Lower leg skin (tissue), 4 donors: ENCODE measurements around the gene TTI1. TPM values are rescaled to one million over a fixed set of nuclear protein-coding genes. Genes with fewer than 3 reads are reported as not detected.

Experiments
- DNase-seq, 2 donors: peaks; one replicate each; pipeline ENCODE4 v3.0.0-alpha.2; 2019; ENCODE audit warnings: low spot score in 2 of 2
- H3K4me3 ChIP-seq: fragments of 200-600 bp; sonication (generic); 2 replicates; pipeline ENCODE4 v1.5.1; 2017; ENCODE audit warnings: mild to moderate bottlenecking, low read depth; ENCODE audit not compliant: poor library complexity, severe bottlenecking
- POLR2A ChIP-seq, 2 donors: fragments of 450-650 bp; IDR thresholded peaks; one replicate each; pipeline ENCODE4 v1.6.1; 2016 to 2017; ENCODE audit warnings: antibody characterized with exemption in 2 of 2, mild to moderate bottlenecking in 1 of 2, moderate library complexity in 1 of 2
- WGBS, 2 donors: methylation state at CpG; one replicate each; pipeline ENCODE4 v1.1.5; 2018; 5-methylcytosine and 5-hydroxymethylcytosine counted together
- intact Hi-C: fragments of 100-400 bp; cut with DNase I; formaldehyde crosslinking; loops from one replicate; pipeline ENCODE4 v1.15.0; 2023; ENCODE audit warnings: low total_unique reads
- total RNA-seq, 4 donors: library from RNA; depleted of rRNA; stranded (reverse); fragments of >200 nt; gene quantifications; one replicate each; pipeline ENCODE4 v1.1.0, GENCODE V29; 2016
- TF ChIP-seq, protein P1 (sequence below), 3 donors: fragments of 450-650 bp; IDR thresholded peaks; one replicate each; pipeline ENCODE4 v1.5.1; 2016; ENCODE audit warnings: antibody characterized with exemption in 3 of 3, mild to moderate bottlenecking in 3 of 3, moderate library complexity in 2 of 3

The TTI1 gene
- total RNA-seq, 4 donors from 2014 or later = 11.3 to 15.1 (median 13.4) TPM

DNA sequence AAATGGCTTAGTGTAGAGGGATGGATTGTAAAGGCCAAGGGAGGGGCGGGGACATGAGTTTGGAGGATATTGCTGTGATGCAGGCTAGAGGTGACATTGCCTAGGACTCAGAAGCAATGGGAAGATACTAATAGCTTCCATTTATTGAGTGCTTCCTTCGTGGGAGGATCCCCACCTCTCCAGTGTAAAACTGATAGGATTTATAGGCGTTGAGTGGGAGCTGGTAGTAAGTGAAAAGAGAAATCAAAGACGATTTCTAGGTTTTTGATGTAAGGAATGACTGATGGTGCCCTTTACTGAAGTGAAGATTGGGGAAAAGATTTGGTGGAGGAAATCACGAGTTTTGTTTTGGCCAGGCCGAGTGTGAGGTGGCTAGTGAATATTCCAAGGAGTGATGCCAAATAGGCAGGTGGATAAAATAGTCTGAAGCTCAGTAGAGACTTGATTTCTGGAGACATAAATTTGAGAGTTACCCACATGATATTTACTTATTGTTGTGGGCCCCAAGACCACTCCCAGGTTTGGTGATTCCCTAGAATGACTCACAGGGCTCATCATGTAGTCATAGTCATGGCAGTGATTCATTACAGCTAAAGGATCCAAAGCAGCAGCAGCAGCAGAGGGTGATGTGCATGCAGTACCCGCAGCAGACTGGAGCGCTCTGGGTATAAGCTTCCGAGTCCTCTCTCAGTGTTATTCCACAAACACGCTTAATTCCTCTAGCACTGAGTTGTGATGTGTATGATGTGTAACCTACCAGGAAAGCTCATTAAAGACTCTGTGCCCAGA lies 10.4 kb upstream of the TTI1 start:
- WGBS, 2 donors = 86 to 90% methylated on average over 10 of the region's 10 CpGs
- no peak for TF ChIP-seq POLR2A (IDR thresholded peaks at IDR 0.05)
- TF ChIP-seq, protein P1, sequence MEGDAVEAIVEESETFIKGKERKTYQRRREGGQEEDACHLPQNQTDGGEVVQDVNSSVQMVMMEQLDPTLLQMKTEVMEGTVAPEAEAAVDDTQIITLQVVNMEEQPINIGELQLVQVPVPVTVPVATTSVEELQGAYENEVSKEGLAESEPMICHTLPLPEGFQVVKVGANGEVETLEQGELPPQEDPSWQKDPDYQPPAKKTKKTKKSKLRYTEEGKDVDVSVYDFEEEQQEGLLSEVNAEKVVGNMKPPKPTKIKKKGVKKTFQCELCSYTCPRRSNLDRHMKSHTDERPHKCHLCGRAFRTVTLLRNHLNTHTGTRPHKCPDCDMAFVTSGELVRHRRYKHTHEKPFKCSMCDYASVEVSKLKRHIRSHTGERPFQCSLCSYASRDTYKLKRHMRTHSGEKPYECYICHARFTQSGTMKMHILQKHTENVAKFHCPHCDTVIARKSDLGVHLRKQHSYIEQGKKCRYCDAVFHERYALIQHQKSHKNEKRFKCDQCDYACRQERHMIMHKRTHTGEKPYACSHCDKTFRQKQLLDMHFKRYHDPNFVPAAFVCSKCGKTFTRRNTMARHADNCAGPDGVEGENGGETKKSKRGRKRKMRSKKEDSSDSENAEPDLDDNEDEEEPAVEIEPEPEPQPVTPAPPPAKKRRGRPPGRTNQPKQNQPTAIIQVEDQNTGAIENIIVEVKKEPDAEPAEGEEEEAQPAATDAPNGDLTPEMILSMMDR (IDR thresholded peaks at IDR 0.05) = no peak
- H3K4me3 ChIP-seq = no peak overlapping the region
- intact Hi-C loops = no loop called here
- DNase-seq = no peak

DNA sequence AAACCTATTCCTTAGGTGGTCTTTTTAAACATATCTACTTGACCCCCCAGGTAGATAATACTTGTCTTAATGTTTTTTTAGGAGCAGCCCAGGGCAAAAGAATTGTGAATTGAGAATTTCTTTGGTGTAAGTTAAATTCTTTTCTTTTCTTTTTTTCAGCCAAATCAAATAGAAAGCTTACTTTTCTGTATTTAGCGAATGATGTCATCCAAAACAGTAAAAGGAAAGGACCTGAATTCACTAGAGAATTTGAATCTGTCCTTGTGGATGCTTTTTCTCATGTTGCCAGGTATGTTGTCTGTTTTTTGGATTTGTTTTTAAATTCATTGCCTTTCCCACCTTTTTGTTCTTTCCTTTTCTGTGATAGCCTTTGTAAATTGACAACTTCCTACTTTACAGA lies 7.0 kb upstream of the TTI1 start:
- TF ChIP-seq, protein P1 (IDR thresholded peaks at IDR 0.05) = no peak
- TF ChIP-seq POLR2A (IDR thresholded peaks at IDR 0.05) = no peak
- no peak overlapping the region for H3K4me3 ChIP-seq
- no peak for DNase-seq
- intact Hi-C loops = no loop called here
- 40 to 41% methylated on average over 1 of the region's 1 CpG for WGBS, 2 donors

DNA sequence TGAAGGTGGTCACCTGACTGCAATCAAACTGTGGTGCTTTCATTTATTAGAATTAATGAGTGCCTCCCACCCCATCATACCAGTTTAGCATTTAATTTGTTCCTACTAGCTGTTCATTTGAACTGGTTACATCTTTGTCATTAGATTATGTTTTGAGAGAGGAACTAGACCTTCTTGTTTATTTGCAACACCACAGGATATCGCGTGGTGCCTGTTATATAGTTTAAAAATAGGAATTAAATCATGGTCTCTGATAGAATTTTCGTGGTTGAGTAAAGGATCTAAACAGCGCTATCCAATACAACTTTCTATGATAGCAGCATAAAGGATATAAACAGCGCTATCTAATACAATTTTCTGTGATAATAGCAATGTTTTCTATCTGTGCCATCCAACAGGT lies 3.1 kb upstream of the TTI1 start:
- intact Hi-C loops = no loop called here
- TF ChIP-seq, protein P1 (IDR thresholded peaks at IDR 0.05) = no peak
- no peak for TF ChIP-seq POLR2A (IDR thresholded peaks at IDR 0.05)
- 85 to 88% methylated on average over 5 of the region's 5 CpGs for WGBS, 2 donors
- no peak overlapping the region for H3K4me3 ChIP-seq
- DNase-seq = no peak

DNA sequence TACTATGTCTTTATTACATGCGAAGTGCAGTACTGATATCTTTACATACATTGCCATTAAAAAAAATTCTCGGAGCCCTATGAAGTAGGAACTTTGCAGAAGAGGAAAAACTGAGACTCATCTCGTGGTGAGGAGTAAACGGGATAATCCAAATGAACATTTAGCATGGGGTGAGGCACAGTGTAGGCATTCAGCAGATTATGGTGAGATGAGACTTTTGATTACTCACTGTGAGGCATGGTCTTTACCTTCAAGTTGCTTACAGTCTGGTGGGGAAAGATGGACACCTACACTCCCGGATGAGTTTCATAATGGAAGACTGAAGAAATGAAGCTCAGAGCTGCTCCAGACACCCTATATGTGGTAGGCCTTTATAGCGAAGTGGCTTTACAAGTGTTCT lies 1.7 kb upstream of the TTI1 start:
- no peak overlapping the region for H3K4me3 ChIP-seq
- intact Hi-C loops = no loop called here
- DNase-seq = no peak
- TF ChIP-seq POLR2A (IDR thresholded peaks at IDR 0.05) = no peak
- TF ChIP-seq, protein P1 (IDR thresholded peaks at IDR 0.05) = no peak
- 69 to 73% methylated on average over 6 of the region's 6 CpGs for WGBS, 2 donors

DNA sequence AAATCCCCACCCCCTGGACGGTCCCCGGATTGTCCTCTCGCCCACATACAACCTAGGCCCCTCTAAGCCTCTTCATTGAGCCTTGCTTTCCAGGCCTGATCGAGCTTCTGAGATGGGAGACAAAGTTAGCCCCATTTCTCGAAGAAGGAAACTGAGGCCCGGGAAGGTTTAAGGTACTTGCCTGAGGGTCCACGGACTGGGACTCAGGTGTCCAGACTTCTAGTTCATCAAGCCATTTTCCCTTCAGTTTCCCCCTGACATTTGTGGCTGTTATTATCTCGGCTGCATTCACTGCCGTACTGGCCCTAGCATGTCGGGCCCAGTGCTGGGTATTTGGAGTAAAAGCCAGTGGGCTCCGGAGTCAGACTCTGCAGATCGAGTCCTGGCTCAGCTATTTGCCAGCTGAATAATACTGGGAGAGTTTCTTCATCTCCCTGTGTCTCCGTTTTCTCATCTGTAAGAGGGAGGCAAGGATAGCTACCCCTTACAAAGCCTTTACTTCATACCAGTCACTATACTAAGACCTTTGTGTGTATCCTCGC lies 923 bp upstream of the TTI1 start:
- 8 to 10% methylated on average over 14 of the region's 14 CpGs for WGBS, 2 donors
- intact Hi-C loops = no loop called here
- DNase-seq = no peak

More for the DNA sequence above, 923 bp upstream of the TTI1 start:
- H3K4me3 ChIP-seq = peak overlapping the region; percentile 94
- TF ChIP-seq, protein P1 (IDR thresholded peaks at IDR 0.05) = no peak
- TF ChIP-seq POLR2A (IDR thresholded peaks at IDR 0.05) = no peak
